K562 (cell line): ENCODE measurements around the gene PIANP. TPM values are rescaled to one million over a fixed set of nuclear protein-coding genes. Genes with fewer than 3 reads are reported as not detected.
A peak's percentile ranks its signal among the peaks of the same experiment; 100 is the strongest.

ENCODE experiments used
- CTBP1 ChIP-seq: fragments of 450-650 bp; IDR thresholded peaks from 2 replicates; pipeline ENCODE4 v1.6.1; 2016; ENCODE audit warnings: borderline replicate concordance
- KLF1 ChIP-seq: fragments of 450-650 bp; IDR thresholded peaks from 2 replicates; pipeline ENCODE4 v1.6.1; 2016; ENCODE audit warnings: missing genetic modification characterization, missing compliant biosample characterization
- KLF6 ChIP-seq: fragments of 250-450 bp; sonication (Bioruptor Pico); IDR thresholded peaks from 2 replicates; pipeline ENCODE4 v1.4.0; 2020; ENCODE audit warnings: mild to moderate bottlenecking, moderate library complexity, borderline replicate concordance
- MEF2D ChIP-seq: conservative IDR thresholded peaks from 2 replicates; pipeline ENCODE4 v1.6.1; 2016; ENCODE audit warnings: low read depth, missing genetic modification characterization, missing compliant biosample characterization
- MTA3 ChIP-seq: fragments of 450-650 bp; formaldehyde crosslinking; IDR thresholded peaks from 2 replicates; pipeline ENCODE4 v1.6.1; 2017; ENCODE audit warnings: mild to moderate bottlenecking, borderline replicate concordance
- NCOA2 ChIP-seq, 2 experiments: fragments of 450-650 bp; IDR thresholded peaks; 2 replicates each; pipeline ENCODE4 v1.6.1; 2018; ENCODE audit warnings: mild to moderate bottlenecking in 2 of 2, moderate library complexity in 1 of 2; ENCODE audit not compliant: partially characterized antibody in 2 of 2
- NFIC ChIP-seq: fragments of 450-650 bp; IDR thresholded peaks from 2 replicates; pipeline ENCODE4 v1.6.1; 2017; ENCODE audit warnings: mild to moderate bottlenecking, inconsistent platforms
- NR2C2 ChIP-seq, 2 experiments: fragments of 200-800 bp in 1 of 2; sonication (Bioruptor generic) in 1 of 2; sonication (generic) in 1 of 2; formaldehyde crosslinking in 1 of 2; IDR thresholded peaks; 2 replicates each; pipeline versions ENCODE4 v1.6.1 to v1.8.0; 2016 to 2022; ENCODE audit warnings: mild to moderate bottlenecking in 1 of 2, missing compliant biosample characterization in 1 of 2, missing genetic modification characterization in 1 of 2, missing genetic modification reagents in 1 of 2
- POLR2H ChIP-seq: IDR thresholded peaks from 2 replicates; pipeline ENCODE4 v1.6.1; 2016; ENCODE audit warnings: missing genetic modification characterization, low read depth, mild to moderate bottlenecking, control low read depth, missing compliant biosample characterization, moderate library complexity
- RAD21 ChIP-seq, 2 experiments: fragments of 250-450 bp in 1 of 2; fragments of 450-650 bp in 1 of 2; sonication (Bioruptor Pico) in 1 of 2; formaldehyde crosslinking in 1 of 2; IDR thresholded peaks in 1 of 2; conservative IDR thresholded peaks in 1 of 2; 2 replicates each; pipeline versions ENCODE4 v1.4.0 to v1.8.0; 2020 to 2022; ENCODE audit warnings: mild to moderate bottlenecking in 2 of 2, moderate library complexity in 1 of 2
- RNF2 ChIP-seq: sonication (generic); IDR thresholded peaks from 2 replicates; pipeline ENCODE4 v1.6.1; 2016
- SMAD3 ChIP-seq: fragments of 450-650 bp; formaldehyde crosslinking; conservative IDR thresholded peaks from 2 replicates; pipeline ENCODE4 v1.4.0; 2020; ENCODE audit warnings: mild to moderate bottlenecking
- SMC3 ChIP-seq: conservative IDR thresholded peaks from 2 replicates; pipeline ENCODE4 v1.6.1; 2011; ENCODE audit warnings: low read depth, low read length, improper control_type of control experiment; ENCODE audit not compliant: insufficient read depth
- STAG1 ChIP-seq: sonication (generic); formaldehyde crosslinking; IDR thresholded peaks from 2 replicates; pipeline ENCODE4 v1.5.0; 2020; ENCODE audit warnings: missing genetic modification reagents, borderline replicate concordance
- TAF1 ChIP-seq: IDR thresholded peaks from 2 replicates; pipeline ENCODE4 v1.6.1; 2011; ENCODE audit warnings: mild to moderate bottlenecking, low read length, moderate library complexity; ENCODE audit not compliant: insufficient read depth, control insufficient read depth, severe bottlenecking; ENCODE audit errors: extremely low read depth
- TCFL5 ChIP-seq: fragments of 250-450 bp; sonication (Bioruptor Pico); conservative IDR thresholded peaks from 2 replicates; pipeline ENCODE4 v1.6.1; 2021; ENCODE audit warnings: mild to moderate bottlenecking, moderate library complexity, matching md5 sums
- ZKSCAN1 ChIP-seq: fragments of 150-350 bp; IDR thresholded peaks from 2 replicates; pipeline ENCODE4 v1.6.1; 2016; ENCODE audit warnings: low read depth, low read length
- polyA plus RNA-seq, 8 experiments: library from polyadenylated mRNA; depleted of rRNA in 4 of 8; stranded (reverse) in 5 of 8; unstranded in 3 of 8; fragments of >200 nt; fragmentation: Nextera tagmentation in 2 of 8; fragmentation: Illumina TruSeq in 1 of 8; extraction: Ambion mirVana in 2 of 8; extraction: Trizol in 1 of 8; gene quantifications; 2 replicates each; pipeline versions ENCODE4 v1.2.1 to v1.2.3, GENCODE V29; 2011 to 2014; ENCODE audit warnings: inconsistent platforms in 1 of 8, missing spikeins in 1 of 8
- total RNA-seq, 7 experiments: library from RNA; depleted of rRNA in 6 of 7; stranded (reverse); fragments of >200 nt in 6 of 7; fragmentation: Illumina TruSeq in 2 of 7; extraction: Trizol in 2 of 7; gene quantifications; 2 replicates each; pipeline versions ENCODE4 v1.2.1 to v1.2.3, GENCODE V29; 2011 to 2021; ENCODE audit warnings: low replicate concordance in 1 of 7
- TF ChIP-seq, protein P1 (sequence below): fragments of 250-450 bp; sonication (Bioruptor Pico); IDR thresholded peaks from 2 replicates; pipeline ENCODE4 v1.8.0; 2021; ENCODE audit warnings: moderate library complexity, mild to moderate bottlenecking, inconsistent platforms
- TF ChIP-seq, protein P2 (sequence below), 2 experiments: fragments of 450-650 bp; formaldehyde crosslinking in 1 of 2; IDR thresholded peaks; 2 replicates each; pipeline versions ENCODE4 v1.4.0 to v1.6.1; 2014 to 2020; ENCODE audit warnings: mild to moderate bottlenecking in 2 of 2, borderline replicate concordance in 1 of 2, low read depth in 1 of 2

Gene PIANP
- total and polyA plus RNA-seq, 9 of the 15 experiments (the other 6 are each of a cell fraction or from before 2014, with no cell fraction given): 0.07 TPM; not detected in 8

DNA sequence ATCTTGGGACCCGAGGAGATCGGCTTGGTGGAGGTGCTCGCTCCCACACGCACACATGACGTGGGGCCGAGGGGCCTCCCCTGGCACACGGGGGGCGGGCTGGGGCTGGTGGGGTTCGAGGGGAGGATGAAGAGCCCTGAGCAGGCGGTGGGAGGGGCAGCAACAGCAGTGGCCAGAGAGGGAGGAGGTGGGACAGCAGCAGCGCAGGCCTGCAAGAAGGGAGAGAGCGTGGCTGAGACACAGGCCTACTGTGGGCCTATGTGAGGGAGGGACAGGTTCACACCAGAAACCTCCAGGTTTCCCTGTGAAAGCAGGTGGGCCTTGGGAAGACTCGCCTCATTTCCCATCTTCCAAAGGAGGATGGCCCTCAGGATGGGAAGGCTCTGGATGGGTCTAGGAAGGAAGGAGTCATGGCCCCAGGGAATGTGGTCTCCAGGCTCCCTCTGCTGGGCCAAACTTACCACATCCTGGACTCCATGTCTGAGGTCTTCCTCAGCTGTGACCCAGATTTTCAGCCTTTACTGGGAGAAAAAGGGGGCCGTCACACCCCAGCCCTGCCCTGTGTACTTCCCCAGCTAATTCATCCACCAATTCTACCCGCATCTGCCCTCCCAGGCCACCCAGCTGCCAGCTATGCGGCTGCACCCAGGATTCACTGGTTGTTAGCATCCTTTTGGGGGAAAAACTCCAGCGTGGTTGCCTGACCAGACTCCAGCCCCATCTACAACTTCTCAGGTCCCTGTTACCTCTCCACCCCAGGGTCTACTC, 2.8 kb downstream of the PIANP start (continued):
- TF ChIP-seq KLF6 (CRISPR knock-in tag) (no peak), TAF1 (no peak), NR2C2 (CRISPR knock-in tag; IDR thresholded peaks at IDR 0.05) (no peak), NR2C2 (tag; IDR thresholded peaks at IDR 0.05) (no peak), MTA3 (no peak), ZKSCAN1 (no peak), KLF1 (tag) (no peak), STAG1 (CRISPR knock-in tag) (peak; percentile 53; the same call in 1 of the 2 replicates), RNF2 (no peak), RAD21 (CRISPR knock-in tag; conservative IDR thresholded peaks at IDR 0.05 in 1 of 2, IDR thresholded peaks at IDR 0.05 in 1 of 2) (peak; percentile 57 to 80), POLR2H (tag) (no peak), SMAD3 (CRISPR knock-in tag) (no peak), CTBP1 (0 out of 2 replicates have a peak, but pooled peaks have one; percentile 17), TCFL5 (CRISPR knock-in tag) (no peak), NFIC (no peak), NCOA2 (IDR thresholded peaks at IDR 0.05; ENCODE audit: partially characterized antibody in 2 of 2) (no peak), MEF2D (tag) (no peak), SMC3 (peak; percentile 77)
- TF ChIP-seq, protein P1, sequence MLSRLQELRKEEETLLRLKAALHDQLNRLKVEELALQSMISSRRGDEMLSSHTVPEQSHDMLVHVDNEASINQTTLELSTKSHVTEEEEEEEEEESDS: no peak
- TF ChIP-seq, protein P2, sequence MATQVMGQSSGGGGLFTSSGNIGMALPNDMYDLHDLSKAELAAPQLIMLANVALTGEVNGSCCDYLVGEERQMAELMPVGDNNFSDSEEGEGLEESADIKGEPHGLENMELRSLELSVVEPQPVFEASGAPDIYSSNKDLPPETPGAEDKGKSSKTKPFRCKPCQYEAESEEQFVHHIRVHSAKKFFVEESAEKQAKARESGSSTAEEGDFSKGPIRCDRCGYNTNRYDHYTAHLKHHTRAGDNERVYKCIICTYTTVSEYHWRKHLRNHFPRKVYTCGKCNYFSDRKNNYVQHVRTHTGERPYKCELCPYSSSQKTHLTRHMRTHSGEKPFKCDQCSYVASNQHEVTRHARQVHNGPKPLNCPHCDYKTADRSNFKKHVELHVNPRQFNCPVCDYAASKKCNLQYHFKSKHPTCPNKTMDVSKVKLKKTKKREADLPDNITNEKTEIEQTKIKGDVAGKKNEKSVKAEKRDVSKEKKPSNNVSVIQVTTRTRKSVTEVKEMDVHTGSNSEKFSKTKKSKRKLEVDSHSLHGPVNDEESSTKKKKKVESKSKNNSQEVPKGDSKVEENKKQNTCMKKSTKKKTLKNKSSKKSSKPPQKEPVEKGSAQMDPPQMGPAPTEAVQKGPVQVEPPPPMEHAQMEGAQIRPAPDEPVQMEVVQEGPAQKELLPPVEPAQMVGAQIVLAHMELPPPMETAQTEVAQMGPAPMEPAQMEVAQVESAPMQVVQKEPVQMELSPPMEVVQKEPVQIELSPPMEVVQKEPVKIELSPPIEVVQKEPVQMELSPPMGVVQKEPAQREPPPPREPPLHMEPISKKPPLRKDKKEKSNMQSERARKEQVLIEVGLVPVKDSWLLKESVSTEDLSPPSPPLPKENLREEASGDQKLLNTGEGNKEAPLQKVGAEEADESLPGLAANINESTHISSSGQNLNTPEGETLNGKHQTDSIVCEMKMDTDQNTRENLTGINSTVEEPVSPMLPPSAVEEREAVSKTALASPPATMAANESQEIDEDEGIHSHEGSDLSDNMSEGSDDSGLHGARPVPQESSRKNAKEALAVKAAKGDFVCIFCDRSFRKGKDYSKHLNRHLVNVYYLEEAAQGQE (IDR thresholded peaks at IDR 0.05; ENCODE audit: borderline replicate concordance): peak; percentile 66; the same call in 1 of the 2 replicates
- TF ChIP-seq, protein P2 (CRISPR knock-in tag; IDR thresholded peaks at IDR 0.05; ENCODE audit: low read depth): no peak
